ENCODE data around the gene ZFP1. TPM values are rescaled to one million over a fixed set of nuclear protein-coding genes. Genes with fewer than 3 reads are reported as not detected.
"Not testable (repeated sequence)": the region's sequence is repeated elsewhere in the genome, so short reads cannot be mapped to it uniquely, and the experiment has no call there.

ZFP1 gene
- total RNA-seq, 6 donors from 2014 or later: 4.2 to 10.8 (median 7.0) TPM

DNA sequence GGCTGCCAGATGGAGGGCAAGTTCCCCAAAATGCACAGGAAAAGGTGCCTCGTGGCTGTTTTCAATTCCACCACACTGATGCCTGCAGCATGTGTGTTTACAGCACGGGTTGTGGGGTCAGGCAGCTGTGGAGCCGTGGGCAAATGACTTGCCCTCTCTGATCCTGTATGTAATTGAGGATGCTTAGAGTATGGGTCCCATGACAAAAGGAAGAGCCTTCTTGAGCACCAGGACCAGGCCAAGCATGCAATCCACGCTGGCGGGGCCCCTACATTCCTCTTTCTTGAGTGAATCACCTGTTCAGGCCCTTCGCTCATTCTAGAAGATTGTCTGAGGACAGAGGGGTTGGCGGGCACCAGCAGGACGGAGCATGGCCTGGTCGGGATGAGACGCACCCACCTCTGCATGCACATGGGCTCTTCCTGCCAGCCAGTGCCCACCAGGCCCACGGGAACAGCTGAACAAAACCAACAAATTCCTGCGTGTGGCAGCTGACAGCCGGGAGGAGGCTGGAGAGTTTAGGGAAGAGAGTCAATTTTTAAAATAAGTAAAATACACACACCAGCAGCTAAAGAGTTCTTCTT, 60.0 kb downstream of the ZFP1 start:
- TF ChIP-seq POLR2AphosphoS5 (IDR thresholded peaks at IDR 0.05) (no peak), POLR2A (IDR thresholded peaks at IDR 0.05) (no peak), EP300 (IDR thresholded peaks at IDR 0.05) (no peak)
- TF ChIP-seq, protein P1, sequence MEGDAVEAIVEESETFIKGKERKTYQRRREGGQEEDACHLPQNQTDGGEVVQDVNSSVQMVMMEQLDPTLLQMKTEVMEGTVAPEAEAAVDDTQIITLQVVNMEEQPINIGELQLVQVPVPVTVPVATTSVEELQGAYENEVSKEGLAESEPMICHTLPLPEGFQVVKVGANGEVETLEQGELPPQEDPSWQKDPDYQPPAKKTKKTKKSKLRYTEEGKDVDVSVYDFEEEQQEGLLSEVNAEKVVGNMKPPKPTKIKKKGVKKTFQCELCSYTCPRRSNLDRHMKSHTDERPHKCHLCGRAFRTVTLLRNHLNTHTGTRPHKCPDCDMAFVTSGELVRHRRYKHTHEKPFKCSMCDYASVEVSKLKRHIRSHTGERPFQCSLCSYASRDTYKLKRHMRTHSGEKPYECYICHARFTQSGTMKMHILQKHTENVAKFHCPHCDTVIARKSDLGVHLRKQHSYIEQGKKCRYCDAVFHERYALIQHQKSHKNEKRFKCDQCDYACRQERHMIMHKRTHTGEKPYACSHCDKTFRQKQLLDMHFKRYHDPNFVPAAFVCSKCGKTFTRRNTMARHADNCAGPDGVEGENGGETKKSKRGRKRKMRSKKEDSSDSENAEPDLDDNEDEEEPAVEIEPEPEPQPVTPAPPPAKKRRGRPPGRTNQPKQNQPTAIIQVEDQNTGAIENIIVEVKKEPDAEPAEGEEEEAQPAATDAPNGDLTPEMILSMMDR (IDR thresholded peaks at IDR 0.05): no peak
- Histone ChIP-seq H3K27ac (no peak overlapping the region), H3K27me3 (no peaks in the 10 kb centered on the region), H3K4me3 (no peak overlapping the region), H3K9me3 (no peaks in the 10 kb centered on the region), H3K4me1 (no peaks in the 10 kb centered on the region), H3K36me3 (no peaks in the 10 kb centered on the region)
- ATAC-seq (ENCODE audit: low FRiP score in 2 of 2) (no peak), DNase-seq (no peak)
- 74 to 82% methylated on average over 11 to 13 of the region's 13 CpGs for WGBS, 2 donors

DNA sequence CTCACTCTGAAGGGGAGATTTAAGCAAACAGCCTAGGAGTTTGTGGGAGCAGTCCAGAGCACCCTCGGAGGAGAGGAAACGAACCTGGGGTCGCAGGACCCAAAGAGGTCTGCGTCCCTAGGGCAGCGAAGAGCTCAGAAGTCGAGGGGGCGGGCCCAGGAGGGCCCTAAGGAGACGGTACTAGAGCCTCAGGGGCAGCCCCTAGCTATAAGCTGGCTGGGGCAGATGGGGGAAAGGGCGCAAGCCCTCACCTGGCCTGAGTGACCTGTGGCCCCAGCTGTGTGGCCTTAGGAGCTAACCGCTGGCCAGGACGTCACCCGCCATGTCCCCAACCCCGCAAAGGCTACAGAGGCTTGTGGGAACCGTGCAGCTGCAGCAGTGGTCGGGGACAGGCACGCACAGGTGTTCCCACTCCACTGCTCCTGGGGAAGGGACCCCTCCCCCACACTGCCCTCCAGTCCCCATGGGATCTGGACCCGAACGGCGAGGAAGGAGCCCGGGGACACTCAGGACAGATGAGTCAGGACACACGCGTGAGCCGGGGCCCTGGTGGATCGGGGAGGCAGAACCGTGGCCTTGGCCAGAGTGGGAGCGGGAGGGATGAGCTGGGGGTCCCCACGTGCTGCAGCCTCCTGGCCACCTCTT, 60.7 kb downstream of the ZFP1 start:
- no peaks in the 10 kb centered on the region for H3K36me3 ChIP-seq
- no peak overlapping the region for H3K27ac ChIP-seq
- WGBS, 2 donors: 83 to 96% methylated on average over 8 to 26 of the region's 27 CpGs
- H3K4me3 ChIP-seq: no peak overlapping the region
- peak in 1 of 2 donors; percentile 65 for DNase-seq
- no peaks in the 10 kb centered on the region for H3K4me1 ChIP-seq
- no peak for TF ChIP-seq EP300 (IDR thresholded peaks at IDR 0.05)
- H3K27me3 ChIP-seq: no peaks in the 10 kb centered on the region
- H3K9me3 ChIP-seq: no peaks in the 10 kb centered on the region
- no peak for ATAC-seq (ENCODE audit: low FRiP score in 2 of 2)

DNA sequence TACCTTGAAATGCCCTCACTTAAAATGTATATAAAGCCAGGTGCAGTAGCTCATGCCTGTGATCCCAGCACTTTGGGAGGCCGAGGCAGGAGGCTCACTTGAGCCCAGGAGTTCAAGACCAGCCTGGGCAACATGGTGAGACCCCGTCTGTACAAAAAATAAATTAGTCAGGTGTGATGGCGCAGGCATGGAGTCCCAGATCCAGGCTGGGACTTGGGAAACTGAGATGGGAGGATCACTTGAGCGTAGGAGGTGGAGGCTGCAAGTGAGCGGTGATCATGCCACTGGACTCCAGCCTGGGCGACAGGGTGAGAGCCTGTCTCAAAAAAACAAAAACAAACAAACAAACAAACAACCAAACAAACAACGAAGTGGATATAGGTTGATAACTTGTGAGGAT, 61.2 kb downstream of the ZFP1 start:
- H3K36me3 ChIP-seq; ATAC-seq (ENCODE audit: low FRiP score in 2 of 2); H3K27me3 ChIP-seq; DNase-seq; H3K4me3 ChIP-seq; H3K27ac ChIP-seq; H3K9me3 ChIP-seq; H3K4me1 ChIP-seq: not testable (repeated sequence)
- 87 to 88% methylated on average over 7 of the region's 7 CpGs for WGBS, 2 donors

DNA sequence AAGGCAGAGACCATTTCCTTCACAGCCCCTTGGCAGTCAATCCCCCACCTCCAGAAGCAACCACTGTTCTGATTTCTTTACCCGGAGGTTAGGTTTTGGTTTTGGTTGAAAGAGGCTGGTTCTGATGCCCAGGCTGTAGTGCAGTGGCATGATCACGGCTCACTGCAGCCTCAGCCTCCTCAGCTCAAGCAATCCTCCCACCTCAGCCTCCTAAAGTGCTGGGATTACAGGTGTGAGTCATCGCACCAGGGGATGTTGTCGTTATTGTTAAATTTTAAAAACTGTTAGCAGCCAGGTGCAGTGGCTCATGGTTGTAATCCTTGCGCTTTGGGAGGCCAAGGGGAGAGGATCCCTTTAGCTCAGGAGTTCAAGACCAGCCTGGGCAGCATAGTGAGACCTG, 61.6 kb downstream of the ZFP1 start:
- H3K9me3 ChIP-seq: no peaks in the 10 kb centered on the region
- DNase-seq: no peak
- TF ChIP-seq, protein P1 (IDR thresholded peaks at IDR 0.05): no peak
- H3K4me3 ChIP-seq: no peak overlapping the region
- no peak for ATAC-seq (ENCODE audit: low FRiP score in 2 of 2)
- no peaks in the 10 kb centered on the region for H3K27me3 ChIP-seq
- 88 to 90% methylated on average over 5 of the region's 5 CpGs for WGBS, 2 donors
- H3K27ac ChIP-seq: no peak overlapping the region
- no peaks in the 10 kb centered on the region for H3K36me3 ChIP-seq
- no peaks in the 10 kb centered on the region for H3K4me1 ChIP-seq

DNA sequence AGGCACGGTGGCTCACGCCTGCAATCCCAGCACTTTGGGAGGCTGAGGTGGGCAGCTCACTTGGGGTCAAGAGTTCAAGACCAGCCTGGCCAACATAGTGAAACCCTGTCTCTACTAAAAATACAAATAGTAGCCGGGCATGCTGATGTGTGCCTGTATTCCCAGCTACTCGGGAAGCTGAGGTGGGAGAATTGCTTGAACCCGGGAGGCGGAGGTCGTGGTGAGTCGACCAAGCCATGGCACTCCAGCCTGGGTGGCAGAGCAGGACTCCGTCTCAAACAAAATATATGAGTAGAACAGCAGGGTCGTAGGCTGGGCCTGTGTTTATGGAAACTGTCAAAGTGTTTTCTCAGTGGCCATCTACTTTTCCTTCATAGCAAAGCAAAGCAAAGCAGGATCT, 63.0 kb downstream of the ZFP1 start:
- not testable (repeated sequence) for ATAC-seq (ENCODE audit: low FRiP score in 2 of 2); H3K4me3 ChIP-seq; DNase-seq; H3K9me3 ChIP-seq; H3K27me3 ChIP-seq; H3K36me3 ChIP-seq; H3K27ac ChIP-seq; H3K4me1 ChIP-seq
- 87 to 93% methylated on average over 9 to 10 of the region's 10 CpGs for WGBS, 2 donors

DNA sequence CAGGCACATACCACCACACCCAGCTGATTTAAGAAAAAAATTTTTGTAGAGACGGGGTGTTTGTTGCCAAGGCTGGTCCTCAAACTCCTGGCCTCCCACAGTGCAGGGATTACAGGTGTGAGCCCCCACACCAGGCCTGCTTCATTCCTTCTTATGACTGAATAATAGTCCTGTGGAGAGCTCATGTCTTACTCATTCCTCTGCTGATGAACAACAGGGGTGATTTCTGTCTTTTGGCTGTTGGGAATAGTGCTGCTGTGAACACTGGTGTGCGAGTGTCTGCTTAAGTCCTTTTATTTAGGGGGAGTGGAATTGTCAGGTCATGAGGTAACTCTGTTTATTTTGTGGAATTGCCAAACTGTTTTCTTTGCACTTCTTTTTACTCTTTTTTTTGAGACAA, 67.8 kb downstream of the ZFP1 start:
- TF ChIP-seq, protein P1 (IDR thresholded peaks at IDR 0.05): no peak
- TF ChIP-seq POLR2A (IDR thresholded peaks at IDR 0.05): no peak
- no peak for TF ChIP-seq EP300 (IDR thresholded peaks at IDR 0.05)
- no peak for TF ChIP-seq POLR2AphosphoS5 (IDR thresholded peaks at IDR 0.05)
- no peak overlapping the region for H3K27ac ChIP-seq
- WGBS, 2 donors: 81 to 88% methylated on average over 2 of the region's 2 CpGs
- H3K27me3 ChIP-seq: no peaks in the 10 kb centered on the region
- no peaks in the 10 kb centered on the region for H3K9me3 ChIP-seq
- H3K4me3 ChIP-seq: no peak overlapping the region
- H3K4me1 ChIP-seq: peaks cover 0 to 10% (median 0%) of the 10 kb centered on the region in 4 donors
- DNase-seq (no peak), ATAC-seq (ENCODE audit: low FRiP score in 2 of 2) (no peak)
- no peaks in the 10 kb centered on the region for H3K36me3 ChIP-seq

Data from upper lobe of left lung (tissue), 6 donors.